H1 (cell line): ENCODE results near the gene HOMER2. TPM values are rescaled to one million over a fixed set of nuclear protein-coding genes. Genes with fewer than 3 reads are reported as not detected.

Experiments used
- ASH2L ChIP-seq: fragments of 200-600, 300-600 bp; sonication (generic); IDR thresholded peaks from one replicate; pipeline ENCODE4 v1.7.1; 2017; ENCODE audit warnings: low read length
- ATF2 ChIP-seq: IDR thresholded peaks from 2 replicates; pipeline ENCODE4 v1.6.1; 2012; ENCODE audit warnings: low read length, inconsistent platforms
- BACH1 ChIP-seq: IDR thresholded peaks from 2 replicates; pipeline ENCODE4 v1.6.1; 2012; ENCODE audit warnings: low read length, improper control_type of control experiment
- BRCA1 ChIP-seq: IDR thresholded peaks from 2 replicates; pipeline ENCODE4 v1.6.1; 2012; ENCODE audit warnings: low read depth, low read length, improper control_type of control experiment
- EZH2 ChIP-seq: fragments of 200-600 bp; sonication (generic); IDR thresholded peaks from 2 replicates; pipeline ENCODE4 v1.7.1; 2012; ENCODE audit warnings: low read depth, mild to moderate bottlenecking, moderate library complexity, low read length, inconsistent platforms; ENCODE audit not compliant: severe bottlenecking
- HDAC2 ChIP-seq, 2 experiments: fragments of 300-600 bp in 1 of 2; sonication (generic) in 1 of 2; IDR thresholded peaks; 2 replicates each; pipeline ENCODE4 v1.6.1; 2011 to 2012; ENCODE audit warnings: low read depth in 2 of 2, low read length in 2 of 2, mild to moderate bottlenecking in 2 of 2, moderate library complexity in 2 of 2, borderline replicate concordance in 1 of 2, inconsistent platforms in 1 of 2
- KDM5A ChIP-seq: fragments of 200-600 bp; IDR thresholded peaks from 2 replicates; pipeline ENCODE4 v1.7.1; 2012; ENCODE audit warnings: mild to moderate bottlenecking, low read length, inconsistent platforms, mixed read lengths
- POU5F1 ChIP-seq: IDR thresholded peaks from 2 replicates; pipeline ENCODE4 v1.6.1; 2011; ENCODE audit warnings: low read depth, mild to moderate bottlenecking, low read length, moderate library complexity
- polyA plus RNA-seq, 7 experiments: library from polyadenylated mRNA; depleted of rRNA in 3 of 7; stranded (reverse) in 5 of 7; unstranded in 2 of 7; fragments of >200 nt in 5 of 7; fragments of 200-250 nt in 2 of 7; gene quantifications; 1 replicate in 5 of 7; 2 replicates in 1 of 7; 4 replicates in 1 of 7; pipeline versions ENCODE4 v1.2.1 to v1.2.3, GENCODE V29; 2011 to 2013; ENCODE audit warnings: missing spikeins in 2 of 7, mixed read lengths in 2 of 7
- total RNA-seq: library from RNA; stranded (reverse); fragmentation: NEBNext Ultra II Directional; extraction: Animal tissue kit (Norgen Biotek cat#: 25700); gene quantifications from 2 replicates; pipeline ENCODE4 v1.2.1, GENCODE V29; 2021

HOMER2 gene
- total and polyA plus RNA-seq, 2 of the 8 experiments (the other 6 are each of a cell fraction or from before 2014, with no cell fraction given): 12.5 to 27.6 TPM

- TF ChIP-seq HDAC2 (IDR thresholded peaks at IDR 0.05; ENCODE audit: borderline replicate concordance in 1 of 2, low read depth in 2 of 2, low read length in 2 of 2) (no peak), POU5F1 (no peak), BACH1 (no peak), EZH2 (no peak), BRCA1 (no peak), ASH2L (no peak), ATF2 (no peak), KDM5A (no peak)
Measured at GRCh38 chr15:82877825-82878224, 74.7 kb downstream of the HOMER2 start (continued).
